ENCODE data around the gene RDH14. TPM values are rescaled to one million over a fixed set of nuclear protein-coding genes. Genes with fewer than 3 reads are reported as not detected.

RDH14 gene
- total RNA-seq, 4 donors from 2014 or later = 26.4 to 138 (median 32.5) TPM

GRCh38 chr2:18506883-18507509 lies 53.5 kb downstream of the RDH14 start:
- H3K36me3 ChIP-seq = no peaks in the 10 kb centered on the region
- no peaks in the 10 kb centered on the region for H3K9me3 ChIP-seq
- no peak overlapping the region for H3K4me3 ChIP-seq
- H3K27me3 ChIP-seq = no peaks in the 10 kb centered on the region
- no peak for TF ChIP-seq CTCF (IDR thresholded peaks at IDR 0.05)
- TF ChIP-seq POLR2AphosphoS5 (IDR thresholded peaks at IDR 0.05) = no peak
- no peak for TF ChIP-seq POLR2A (IDR thresholded peaks at IDR 0.05)
- no peak for TF ChIP-seq EP300 (IDR thresholded peaks at IDR 0.05; ENCODE audit: low read depth)
- intact Hi-C loops (cut with DNase I; ENCODE audit: low total_unique reads) = no loop called here
- in situ Hi-C loops (cut with MboI; ENCODE audit: low pct_ligation_motif_present in 1 of 4, low pct_unique_long_range_greater_than_20kb in 1 of 4, low sequenced_read_pairs in 3 of 4) = loop anchor here (25.0 kb wide), 2 partner anchors 855 to 1355 kb away; partner anchors contain the start of gene OSR1 (in 4 of the 4)
- no peak overlapping the region for H3K27ac ChIP-seq
- no peak for DNase-seq
- H3K4me1 ChIP-seq = peaks cover 0 to 3% (median 1%) of the 10 kb centered on the region in 4 donors
- 79 to 91% methylated on average over 8 of the region's 8 CpGs for WGBS, 2 donors (ENCODE audit: low coverage in 1 of 2)

GRCh38 chr2:18505703-18506341 lies 54.6 kb downstream of the RDH14 start:
- in situ Hi-C loops (cut with MboI; ENCODE audit: low pct_ligation_motif_present in 1 of 4, low pct_unique_long_range_greater_than_20kb in 1 of 4, low sequenced_read_pairs in 3 of 4) = loop anchor here (25.0 kb wide), 2 partner anchors 856 to 1356 kb away; partner anchors contain the start of gene OSR1 (in 4 of the 4)
- Histone ChIP-seq H3K27ac (peak overlapping the region in 3 of 4 donors; percentile 19 to 47 (median 23)), H3K4me3 (no peak overlapping the region), H3K4me1 (peaks cover 0 to 3% (median 1%) of the 10 kb centered on the region in 4 donors), H3K27me3 (no peaks in the 10 kb centered on the region), H3K9me3 (no peaks in the 10 kb centered on the region), H3K36me3 (no peaks in the 10 kb centered on the region)
- 47 to 52% methylated on average over 4 of the region's 4 CpGs for WGBS, 2 donors (ENCODE audit: low coverage in 1 of 2)
- no peak for TF ChIP-seq POLR2AphosphoS5 (IDR thresholded peaks at IDR 0.05)
- no peak for TF ChIP-seq EP300 (IDR thresholded peaks at IDR 0.05; ENCODE audit: low read depth)
- TF ChIP-seq CTCF (IDR thresholded peaks at IDR 0.05) = no peak
- TF ChIP-seq POLR2A (IDR thresholded peaks at IDR 0.05) = no peak
- no peak for DNase-seq
- intact Hi-C loops (cut with DNase I; ENCODE audit: low total_unique reads) = no loop called here

Small RNA genes within 50 kb of the gene (small RNA-seq; reads per million reads assigned to genes)
- 0 reads per million in 4 donors for gene RNU6-1215P

Other genes starting within 250 kb of the RDH14 start
- gene NT5C1B, start 28.9 kb upstream of the RDH14 start, total RNA-seq = not detected